Mesendoderm (in vitro differentiated cells): ENCODE data around the gene STYK1.
"Not testable (repeated sequence)": the region's sequence is repeated elsewhere in the genome, so short reads cannot be mapped to it uniquely, and the experiment has no call there.

Experiments used
- DNase-seq: peaks from one replicate; pipeline ENCODE4 v3.0.0; 2013
- H2AK5ac ChIP-seq: 2 replicates; pipeline ENCODE4 v1.6.1; 2013; ENCODE audit warnings: low read length, inconsistent platforms
- H2BK120ac ChIP-seq: 2 replicates; pipeline ENCODE4 v1.6.1; 2013; ENCODE audit warnings: low read depth, mild to moderate bottlenecking, low read length, moderate library complexity, mixed read lengths
- H2BK15ac ChIP-seq: replicated peaks from 2 replicates; pipeline ENCODE4 v1.6.1; 2013; ENCODE audit warnings: low read depth, mild to moderate bottlenecking, moderate library complexity
- H2BK5ac ChIP-seq: 2 replicates; pipeline ENCODE4 v1.6.1; 2013; ENCODE audit warnings: low read length, inconsistent platforms
- H3K18ac ChIP-seq: 2 replicates; pipeline ENCODE4 v1.6.1; 2013; ENCODE audit warnings: mild to moderate bottlenecking, low read length, mixed read lengths
- H3K23ac ChIP-seq: one replicate; pipeline ENCODE4 v1.6.1; 2013; ENCODE audit warnings: low read length
- H3K27ac ChIP-seq: 2 replicates; pipeline ENCODE4 v1.5.1; 2013; ENCODE audit warnings: low read depth, mild to moderate bottlenecking, inconsistent platforms, low read length, moderate library complexity
- H3K27me3 ChIP-seq: 2 replicates; pipeline ENCODE4 v1.6.1; 2013; ENCODE audit warnings: low read length, control low read depth, mild to moderate bottlenecking, inconsistent platforms; ENCODE audit not compliant: insufficient read depth, poor library complexity
- H3K36me3 ChIP-seq: 2 replicates; pipeline ENCODE4 v1.6.1; 2013; ENCODE audit warnings: low read length, inconsistent platforms; ENCODE audit not compliant: control insufficient read depth, insufficient read depth
- H3K4ac ChIP-seq: one replicate; pipeline ENCODE4 v1.6.1; 2013; ENCODE audit warnings: low read depth, mild to moderate bottlenecking, low read length, moderate library complexity
- H3K4me1 ChIP-seq: 2 replicates; pipeline ENCODE4 v1.6.1; 2013; ENCODE audit warnings: low read depth, low read length, inconsistent platforms; ENCODE audit not compliant: control insufficient read depth
- H3K4me2 ChIP-seq: 2 replicates; pipeline ENCODE4 v1.6.1; 2013; ENCODE audit warnings: low read length
- H3K4me3 ChIP-seq: 2 replicates; pipeline ENCODE4 v1.5.1; 2013; ENCODE audit warnings: mild to moderate bottlenecking, low read length
- H3K56ac ChIP-seq: one replicate; pipeline ENCODE4 v1.6.1; 2013; ENCODE audit warnings: low read length
- H3K79me1 ChIP-seq: 2 replicates; pipeline ENCODE4 v1.6.1; 2013; ENCODE audit warnings: low read length, inconsistent platforms
- H3K79me2 ChIP-seq: 2 replicates; pipeline ENCODE4 v1.6.1; 2013; ENCODE audit warnings: mild to moderate bottlenecking, low read length; ENCODE audit not compliant: control insufficient read depth, insufficient read depth
- H3K9ac ChIP-seq: 2 replicates; pipeline ENCODE4 v1.6.1; 2013; ENCODE audit warnings: low read length, inconsistent platforms
- H4K5ac ChIP-seq: one replicate; pipeline ENCODE4 v1.6.1; 2013; ENCODE audit warnings: low read length
- H4K8ac ChIP-seq: one replicate; pipeline ENCODE4 v1.6.1; 2013; ENCODE audit warnings: low read depth, mild to moderate bottlenecking, control low read depth, low read length, moderate library complexity
- WGBS: extraction: QIAGEN DNeasy Blood & Tissue Kit; methylation state at CpG from one replicate; pipeline ENCODE4 v1.1.7; 2013; ENCODE audit warnings: low lambda C conversion rate, missing lambda C conversion rate; ENCODE audit not compliant: insufficient coverage; ENCODE audit errors: extremely low coverage; 5-methylcytosine and 5-hydroxymethylcytosine counted together

Gene STYK1

GRCh38 chr12:10654003-10654402, 19.8 kb downstream of the STYK1 start:
- H3K56ac ChIP-seq, result no peak overlapping the region
- no peaks in the 10 kb centered on the region for H3K79me2 ChIP-seq
- H4K8ac ChIP-seq, result no peak overlapping the region
- no peak overlapping the region for H3K27ac ChIP-seq
- no peaks in the 10 kb centered on the region for H3K4me1 ChIP-seq
- no peaks in the 10 kb centered on the region for H3K79me1 ChIP-seq
- H3K4ac ChIP-seq, result no peak overlapping the region
- H3K18ac ChIP-seq, result no peak overlapping the region
- no peaks in the 10 kb centered on the region for H3K36me3 ChIP-seq
- H3K4me2 ChIP-seq, result no peak overlapping the region
- no peak overlapping the region for H2BK120ac ChIP-seq
- no peak overlapping the region for H3K9ac ChIP-seq
- H3K23ac ChIP-seq, result no peak overlapping the region
- no peak overlapping the region for H2AK5ac ChIP-seq
- H2BK5ac ChIP-seq, result no peak overlapping the region
- H3K4me3 ChIP-seq, result no peak overlapping the region
- no peak overlapping the region for H2BK15ac ChIP-seq
- no peak for DNase-seq
- H3K27me3 ChIP-seq, result no peaks in the 10 kb centered on the region
- no peak overlapping the region for H4K5ac ChIP-seq

- no peak overlapping the region for H4K8ac ChIP-seq
- no peaks in the 10 kb centered on the region for H3K4me1 ChIP-seq
- H3K4me2 ChIP-seq, result no peak overlapping the region
- H3K4me3 ChIP-seq, result no peak overlapping the region
- H3K23ac ChIP-seq, result no peak overlapping the region
- H3K79me2 ChIP-seq, result no peaks in the 10 kb centered on the region
- H3K27ac ChIP-seq, result no peak overlapping the region
- H3K79me1 ChIP-seq, result no peaks in the 10 kb centered on the region
- no peak overlapping the region for H3K56ac ChIP-seq
- no peak overlapping the region for H2BK15ac ChIP-seq
- no peaks in the 10 kb centered on the region for H3K36me3 ChIP-seq
- H2BK5ac ChIP-seq, result no peak overlapping the region
- H4K5ac ChIP-seq, result no peak overlapping the region
- H3K9ac ChIP-seq, result no peak overlapping the region
- H3K27me3 ChIP-seq, result no peaks in the 10 kb centered on the region
- H2BK120ac ChIP-seq, result no peak overlapping the region
- H3K18ac ChIP-seq, result no peak overlapping the region
- no peak for DNase-seq
- H2AK5ac ChIP-seq, result no peak overlapping the region
- no peak overlapping the region for H3K4ac ChIP-seq
- no CpG with 5 or more reads among the region's 3 CpGs for whole genome bisulfite sequencing
Observed at GRCh38 chr12:10652192-10652591, 21.7 kb downstream of the STYK1 start.

GRCh38 chr12:10646576-10646975, 27.3 kb downstream of the STYK1 start:
- not testable (repeated sequence) for DNase-seq, H3K4me3 ChIP-seq, H2AK5ac ChIP-seq, H3K9ac ChIP-seq, H3K4me2 ChIP-seq, H3K18ac ChIP-seq, H3K79me2 ChIP-seq, H2BK15ac ChIP-seq, H4K8ac ChIP-seq, H2BK5ac ChIP-seq, H3K36me3 ChIP-seq, H3K79me1 ChIP-seq, H2BK120ac ChIP-seq, H3K4me1 ChIP-seq, H3K27ac ChIP-seq, H3K56ac ChIP-seq, H4K5ac ChIP-seq, H3K27me3 ChIP-seq, H3K23ac ChIP-seq, H3K4ac ChIP-seq

GRCh38 chr12:10645910-10646309, 27.9 kb downstream of the STYK1 start:
- no peak overlapping the region for H3K56ac ChIP-seq
- no peak overlapping the region for H2BK15ac ChIP-seq
- H3K4ac ChIP-seq, result no peak overlapping the region
- no peak overlapping the region for H2BK120ac ChIP-seq
- H4K5ac ChIP-seq, result no peak overlapping the region
- no peak overlapping the region for H3K23ac ChIP-seq
- H3K18ac ChIP-seq, result no peak overlapping the region
- no peaks in the 10 kb centered on the region for H3K79me1 ChIP-seq
- no CpG with 5 or more reads among the region's 4 CpGs for WGBS
- no peaks in the 10 kb centered on the region for H3K27me3 ChIP-seq
- no peak overlapping the region for H3K9ac ChIP-seq
- H3K4me1 ChIP-seq, result no peaks in the 10 kb centered on the region
- no peak for DNase-seq
- H2BK5ac ChIP-seq, result no peak overlapping the region
- H3K4me2 ChIP-seq, result no peak overlapping the region
- no peak overlapping the region for H3K27ac ChIP-seq
- no peak overlapping the region for H3K4me3 ChIP-seq
- no peaks in the 10 kb centered on the region for H3K36me3 ChIP-seq
- H2AK5ac ChIP-seq, result no peak overlapping the region
- no peaks in the 10 kb centered on the region for H3K79me2 ChIP-seq
- H4K8ac ChIP-seq, result no peak overlapping the region

GRCh38 chr12:10641735-10642500, 31.9 kb downstream of the STYK1 start:
- Histone ChIP-seq H3K27me3 (no peaks in the 10 kb centered on the region), H3K79me1 (no peaks in the 10 kb centered on the region), H3K79me2 (no peaks in the 10 kb centered on the region), H3K4me3 (no peak overlapping the region), H3K56ac (no peak overlapping the region), H2AK5ac (no peak overlapping the region), H3K23ac (no peak overlapping the region), H3K4ac (no peak overlapping the region), H2BK5ac (no peak overlapping the region), H3K9ac (no peak overlapping the region), H2BK15ac (no peak overlapping the region), H3K27ac (no peak overlapping the region), H3K4me1 (no peaks in the 10 kb centered on the region), H3K18ac (no peak overlapping the region), H2BK120ac (no peak overlapping the region), H4K5ac (no peak overlapping the region), H3K36me3 (no peaks in the 10 kb centered on the region), H4K8ac (no peak overlapping the region), H3K4me2 (no peak overlapping the region)
- no CpG with 5 or more reads among the region's 6 CpGs for WGBS
- no peak for DNase-seq

- Histone ChIP-seq H3K27me3 (no peaks in the 10 kb centered on the region), H3K4me2 (no peak overlapping the region), H3K27ac (no peak overlapping the region), H4K8ac (no peak overlapping the region), H3K9ac (no peak overlapping the region), H2AK5ac (no peak overlapping the region), H3K79me1 (no peaks in the 10 kb centered on the region), H3K18ac (no peak overlapping the region), H3K36me3 (no peaks in the 10 kb centered on the region), H2BK5ac (no peak overlapping the region), H2BK15ac (no peak overlapping the region), H3K4ac (no peak overlapping the region), H3K4me1 (no peaks in the 10 kb centered on the region), H4K5ac (no peak overlapping the region), H3K56ac (no peak overlapping the region), H3K79me2 (no peaks in the 10 kb centered on the region), H3K4me3 (no peak overlapping the region), H2BK120ac (no peak overlapping the region), H3K23ac (no peak overlapping the region)
- no peak for DNase-seq
- WGBS, result no CpG with 5 or more reads among the region's 1 CpG
Observed at GRCh38 chr12:10638728-10639127, 35.1 kb downstream of the STYK1 start.
